ENCODE measurements around the gene FOXA1. TPM values are rescaled to one million over a fixed set of nuclear protein-coding genes. Genes with fewer than 3 reads are reported as not detected.

FOXA1 gene
- total RNA-seq, 1 experiment from 2014 or later: 6.5 TPM

DNA sequence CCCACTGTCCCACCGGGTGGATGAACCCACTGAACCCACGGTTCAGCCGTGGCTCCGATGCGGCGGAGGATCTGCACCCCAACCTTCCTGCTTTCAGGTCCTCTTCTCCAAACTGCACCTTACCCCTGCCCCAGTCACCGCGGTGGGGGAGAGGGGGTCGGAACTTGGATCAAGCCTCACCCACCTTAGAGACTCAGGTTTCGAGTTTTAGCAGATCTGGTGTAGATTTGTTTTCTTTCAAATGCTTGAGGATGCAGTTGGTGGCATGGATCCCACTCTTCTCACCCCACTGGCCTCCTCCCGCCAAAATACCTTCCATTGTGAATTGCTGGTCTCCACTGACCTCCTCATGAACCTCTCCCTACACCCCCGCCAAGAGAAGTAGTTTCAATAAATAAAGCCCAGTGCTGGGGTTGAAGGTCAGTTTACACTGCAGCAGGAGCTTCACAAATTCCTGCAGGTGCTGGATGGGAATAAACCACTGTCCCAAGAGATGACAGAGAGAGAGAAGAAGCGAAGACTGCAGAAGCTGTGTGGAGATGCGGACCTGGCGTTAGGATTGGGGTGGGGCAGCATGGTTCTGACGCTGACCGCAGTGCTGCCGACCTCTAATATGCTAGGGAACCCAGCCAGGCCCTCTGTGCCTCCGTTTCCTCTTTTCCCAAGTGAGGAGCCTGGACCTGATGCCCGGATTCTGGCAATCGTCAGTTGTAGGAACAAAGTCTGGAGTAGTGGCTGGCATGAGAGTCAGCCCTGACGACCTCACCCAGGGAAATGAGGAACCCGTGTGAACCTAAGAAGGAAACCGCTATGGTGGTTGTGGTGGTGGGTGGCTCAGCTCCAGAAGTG is 7.8 kb upstream of the FOXA1 start:
- peak; percentile 61 for DNase-seq (ENCODE audit: low read depth)

DNA sequence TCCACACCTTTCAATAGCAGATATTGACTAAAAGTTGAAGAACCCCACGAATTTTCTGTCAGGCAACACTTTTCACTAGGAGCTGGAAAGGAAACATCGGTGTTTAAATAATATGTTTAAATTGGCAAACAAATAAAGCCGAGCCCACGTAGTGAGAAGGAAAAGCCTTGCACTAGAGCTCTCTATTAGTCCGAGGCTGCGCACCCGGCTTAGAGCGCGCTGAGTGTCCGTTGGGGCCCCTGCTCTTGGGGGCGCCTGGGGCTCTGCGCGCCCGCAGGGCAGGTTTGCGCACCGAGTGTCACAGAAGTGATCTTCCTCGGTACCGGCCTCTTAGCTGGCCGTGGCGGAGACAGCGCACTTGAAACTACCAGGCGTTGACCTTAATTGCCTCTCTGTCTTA is 6.8 kb upstream of the FOXA1 start:
- DNase-seq (ENCODE audit: low read depth): peak; percentile 16

DNA sequence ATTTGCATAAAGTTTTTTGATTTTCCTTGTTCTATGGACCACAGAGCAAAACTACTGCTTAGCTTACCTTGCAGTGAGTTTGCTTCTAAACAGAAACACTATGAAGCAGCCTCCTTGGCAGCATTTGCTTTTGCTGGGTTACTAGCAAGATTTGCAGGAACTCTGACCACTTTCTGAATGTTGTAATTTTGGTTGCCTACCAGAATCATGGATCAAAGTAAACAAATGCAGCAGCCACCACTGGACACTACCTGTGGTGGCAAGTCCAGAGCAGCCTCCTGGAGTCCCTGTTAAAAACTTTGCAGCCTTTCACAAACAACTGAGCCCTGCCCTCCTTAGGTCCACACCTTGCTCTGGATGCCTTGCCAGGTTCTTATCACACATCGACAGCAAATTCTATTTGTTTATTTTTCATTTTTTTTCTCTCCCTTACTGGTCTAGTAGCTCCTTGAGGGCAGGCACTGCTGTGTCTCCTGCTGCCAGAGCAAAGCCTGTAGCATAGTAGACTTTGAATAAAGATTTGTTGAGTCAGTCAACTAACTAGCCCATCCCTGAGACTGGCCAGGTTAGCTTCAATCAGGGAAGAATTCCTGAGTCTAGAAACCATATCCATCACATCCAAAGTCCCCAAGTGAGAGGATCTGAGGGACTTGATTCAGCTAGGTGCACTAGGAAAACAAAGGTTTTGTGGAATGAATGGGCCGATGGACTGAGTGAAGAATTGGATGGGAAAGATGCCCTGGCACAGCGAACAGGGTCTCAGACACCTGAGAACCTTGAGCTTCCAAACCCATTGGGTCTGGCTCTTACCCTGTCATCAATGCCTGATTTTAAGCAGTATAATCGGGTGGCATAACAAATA is 6.1 kb upstream of the FOXA1 start:
- DNase-seq (ENCODE audit: low read depth): peak; percentile 2

DNA sequence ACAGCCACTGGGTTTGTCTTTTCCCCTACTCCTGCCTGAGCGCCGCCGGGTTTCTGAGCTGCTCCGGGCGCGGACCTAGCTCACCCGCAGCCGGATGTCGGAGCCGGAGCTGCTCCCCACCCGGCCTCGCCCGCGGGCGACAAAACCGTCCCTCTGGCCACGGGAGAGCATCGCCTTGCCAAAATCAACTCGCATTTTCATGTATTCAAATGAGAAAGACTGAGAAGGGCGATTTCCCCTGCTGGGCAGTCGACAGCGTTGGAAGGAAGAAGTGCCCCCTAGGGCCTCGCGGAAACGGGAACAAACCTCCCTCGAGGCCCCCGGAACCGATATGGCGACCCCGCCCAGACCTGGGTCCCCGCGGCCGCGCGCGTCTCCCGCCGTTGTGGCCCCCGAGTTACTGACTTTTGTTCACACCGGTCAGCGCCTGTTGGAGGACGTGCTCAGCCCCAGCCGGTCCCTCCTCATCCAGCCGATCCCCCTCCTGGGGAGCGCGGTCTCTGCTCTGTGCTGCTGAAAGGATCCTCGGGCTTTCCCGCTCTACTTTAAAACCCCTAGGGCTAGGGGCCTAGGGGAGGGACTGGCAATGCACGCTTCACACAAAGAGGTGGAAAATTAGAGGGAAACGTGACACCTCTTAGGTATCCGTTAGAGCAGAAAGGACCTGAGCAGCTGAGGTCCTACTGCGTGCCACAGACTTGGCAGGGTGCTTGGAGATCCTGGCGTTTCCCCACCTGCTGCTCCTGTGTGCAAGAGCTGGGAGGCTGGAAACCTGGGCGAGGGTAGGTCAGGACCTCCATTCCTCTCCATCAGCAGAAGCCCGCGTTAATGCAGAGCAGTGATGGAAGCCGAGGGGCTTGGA is 4.7 kb upstream of the FOXA1 start:
- peak; percentile 74 for DNase-seq (ENCODE audit: low read depth)

DNA sequence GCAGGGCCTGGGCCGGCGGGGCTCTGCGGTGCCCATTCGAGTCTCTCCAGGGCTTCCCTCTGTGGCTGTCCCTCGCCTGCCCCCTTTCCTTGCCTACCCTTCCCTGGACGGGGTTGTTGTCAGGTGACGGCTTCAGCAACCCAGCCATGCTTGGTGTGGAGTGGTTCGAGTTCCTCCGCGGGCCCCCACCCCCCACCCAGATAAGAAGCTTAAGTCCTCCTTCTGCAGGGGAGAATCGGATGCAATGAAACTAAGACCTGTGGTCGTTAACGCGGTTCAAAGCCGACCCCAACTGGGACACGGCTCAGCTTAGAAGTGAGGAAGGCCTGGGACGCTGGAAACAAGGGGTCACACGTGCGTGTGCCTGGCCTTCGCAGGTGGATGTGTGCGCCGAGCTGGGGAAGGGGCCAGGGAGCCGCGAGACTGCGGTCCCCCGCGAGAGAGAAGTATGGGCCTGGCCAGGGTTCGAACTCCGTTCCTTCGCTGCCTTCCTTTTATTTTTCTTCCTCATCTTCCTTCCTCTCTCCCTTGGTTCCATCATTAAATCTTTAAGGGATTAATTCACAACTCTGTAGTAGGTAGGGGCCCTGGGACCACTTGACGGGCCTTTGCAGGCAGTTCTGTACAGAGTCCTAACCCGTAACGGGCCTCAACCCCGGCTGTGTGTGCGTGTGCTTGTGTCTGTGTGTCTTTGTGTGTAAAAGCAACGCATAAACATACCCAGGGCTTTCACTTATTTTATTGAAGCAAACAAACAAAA is 3.9 kb upstream of the FOXA1 start:
- DNase-seq (ENCODE audit: low read depth): peak; percentile 40

DNA sequence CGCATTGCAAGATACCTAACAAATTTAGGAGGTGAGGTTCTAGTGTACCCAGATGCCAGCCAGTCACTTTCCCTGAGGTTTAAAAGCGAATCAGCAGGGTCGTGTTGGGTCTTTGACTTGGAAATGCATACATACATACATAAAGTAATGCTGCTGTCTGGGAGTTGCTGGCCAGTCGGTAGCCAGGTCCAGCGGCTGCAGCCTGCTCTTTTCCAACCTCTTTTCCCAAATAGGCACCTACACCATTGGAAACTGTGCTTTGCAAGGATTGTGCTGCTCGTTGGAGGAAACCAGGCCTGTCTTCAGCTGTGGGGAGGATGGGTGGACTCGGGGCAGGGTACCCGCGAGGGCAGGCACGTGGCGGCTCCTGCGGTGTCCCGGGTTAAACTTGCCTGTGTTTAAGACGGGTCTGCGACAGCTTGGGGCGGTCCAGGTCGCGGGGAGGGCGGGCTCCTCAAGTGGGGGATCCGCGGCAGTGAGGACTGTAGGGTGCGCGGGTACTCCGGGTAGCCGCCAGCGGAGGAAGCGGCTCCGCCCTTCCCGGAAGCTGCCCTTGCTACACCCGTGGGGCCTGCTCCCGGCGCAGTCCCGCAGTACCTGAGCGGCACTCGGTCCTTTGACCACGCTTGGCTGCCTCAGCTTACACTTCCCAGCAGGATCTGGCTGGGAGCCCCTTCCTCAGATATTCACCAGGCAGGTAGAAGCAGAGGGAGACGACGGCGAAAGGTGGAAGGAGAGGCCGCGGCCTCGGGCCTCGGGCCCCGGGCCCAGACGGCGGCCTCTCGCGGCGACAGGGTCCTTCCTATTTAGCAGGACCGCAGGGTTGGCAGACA is 3.1 kb upstream of the FOXA1 start:
- DNase-seq (ENCODE audit: low read depth): peak; percentile 68

DNA sequence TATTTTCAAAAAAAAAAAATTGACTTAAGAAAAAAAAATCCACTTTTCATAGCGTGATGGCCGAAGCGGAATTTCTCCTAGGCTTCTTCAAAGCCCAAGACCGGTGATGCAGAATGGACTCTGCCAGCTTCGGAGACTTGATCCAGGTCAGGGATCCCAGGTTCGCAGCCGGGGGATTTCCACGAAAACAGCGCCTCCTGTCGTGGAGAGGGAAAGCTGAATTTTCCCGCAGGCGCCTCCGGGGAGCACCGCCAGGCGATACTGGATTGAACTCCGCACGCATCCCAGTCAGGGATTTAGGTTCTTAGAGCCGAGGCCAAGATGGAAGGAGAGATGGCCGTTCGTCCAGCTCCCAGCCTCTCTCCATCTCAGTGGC is 2.5 kb upstream of the FOXA1 start:
- peak; percentile 77 for DNase-seq (ENCODE audit: low read depth)

DNA sequence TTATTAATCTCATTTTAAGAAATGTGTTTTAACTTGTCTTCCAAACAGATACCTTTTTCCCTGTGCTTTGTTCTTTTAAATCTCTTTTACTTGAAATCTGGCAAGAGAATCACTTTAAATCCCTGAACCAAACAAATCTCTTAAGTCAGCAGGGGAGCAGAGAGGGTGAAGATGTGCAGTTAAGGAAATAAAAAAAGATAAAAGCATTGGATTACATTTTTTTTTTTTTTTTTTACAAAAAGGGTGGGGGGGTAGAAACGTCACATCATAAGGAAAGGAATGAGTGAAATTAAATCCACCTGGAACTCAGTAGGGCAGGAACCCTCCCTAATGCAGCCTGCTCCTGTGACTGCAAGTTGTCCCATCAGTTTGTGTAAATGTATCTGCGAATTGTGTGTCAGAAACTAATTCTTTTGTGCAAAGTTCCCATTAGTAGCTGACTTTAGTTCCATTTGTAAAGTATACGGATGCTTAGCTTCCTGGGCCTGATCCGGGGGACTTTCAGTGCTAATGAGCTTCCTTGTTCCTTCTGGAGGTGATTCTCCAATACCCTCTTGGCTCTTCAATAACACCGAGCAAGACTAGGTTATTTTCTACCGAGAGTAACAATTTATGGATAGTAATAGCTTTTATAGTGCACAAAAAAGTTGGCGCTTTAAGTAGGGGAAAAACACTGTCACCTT is 1.9 kb upstream of the FOXA1 start:
- peak; percentile 13 for DNase-seq (ENCODE audit: low read depth)

DNA sequence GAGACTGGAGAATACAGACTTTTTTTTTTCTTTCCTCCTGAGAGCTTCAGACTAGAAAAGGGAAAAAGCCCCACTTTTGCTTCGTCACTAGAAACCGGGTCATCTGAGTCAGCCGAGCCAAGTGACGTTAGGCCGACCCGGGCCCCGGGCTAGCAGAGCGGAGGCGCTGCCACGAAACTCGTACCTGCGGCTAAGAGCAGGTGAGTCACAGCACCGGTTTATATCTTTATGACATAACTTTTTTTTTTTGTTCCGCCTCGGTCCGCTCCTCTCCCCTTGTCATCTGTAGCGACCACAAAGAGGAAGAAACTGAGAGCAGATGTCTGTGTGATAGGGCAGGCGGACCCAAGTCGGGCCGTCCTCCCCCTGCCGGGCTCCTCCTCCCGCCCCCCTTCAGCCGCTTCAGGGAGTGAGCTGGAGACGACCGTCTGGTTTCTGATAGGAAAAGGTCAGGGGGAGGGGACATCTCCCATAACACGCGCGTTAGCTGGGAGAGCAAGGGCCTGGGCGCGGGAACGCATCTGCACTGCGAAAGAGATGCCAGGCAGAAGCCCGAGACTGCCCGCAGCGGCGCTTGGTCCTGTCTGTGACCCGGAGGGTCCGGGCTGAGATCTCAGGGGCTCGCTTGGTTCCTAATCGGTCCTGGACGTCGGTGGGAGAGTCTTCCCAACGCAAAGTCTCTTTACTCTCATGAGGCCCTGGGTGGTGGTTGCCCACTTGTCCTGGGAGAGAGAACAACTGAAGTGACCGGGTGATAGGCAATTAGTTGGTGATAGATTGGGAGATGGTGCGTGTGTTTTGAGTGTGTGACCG is 966 bp upstream of the FOXA1 start:
- peak; percentile 90 for DNase-seq (ENCODE audit: low read depth)

DNA sequence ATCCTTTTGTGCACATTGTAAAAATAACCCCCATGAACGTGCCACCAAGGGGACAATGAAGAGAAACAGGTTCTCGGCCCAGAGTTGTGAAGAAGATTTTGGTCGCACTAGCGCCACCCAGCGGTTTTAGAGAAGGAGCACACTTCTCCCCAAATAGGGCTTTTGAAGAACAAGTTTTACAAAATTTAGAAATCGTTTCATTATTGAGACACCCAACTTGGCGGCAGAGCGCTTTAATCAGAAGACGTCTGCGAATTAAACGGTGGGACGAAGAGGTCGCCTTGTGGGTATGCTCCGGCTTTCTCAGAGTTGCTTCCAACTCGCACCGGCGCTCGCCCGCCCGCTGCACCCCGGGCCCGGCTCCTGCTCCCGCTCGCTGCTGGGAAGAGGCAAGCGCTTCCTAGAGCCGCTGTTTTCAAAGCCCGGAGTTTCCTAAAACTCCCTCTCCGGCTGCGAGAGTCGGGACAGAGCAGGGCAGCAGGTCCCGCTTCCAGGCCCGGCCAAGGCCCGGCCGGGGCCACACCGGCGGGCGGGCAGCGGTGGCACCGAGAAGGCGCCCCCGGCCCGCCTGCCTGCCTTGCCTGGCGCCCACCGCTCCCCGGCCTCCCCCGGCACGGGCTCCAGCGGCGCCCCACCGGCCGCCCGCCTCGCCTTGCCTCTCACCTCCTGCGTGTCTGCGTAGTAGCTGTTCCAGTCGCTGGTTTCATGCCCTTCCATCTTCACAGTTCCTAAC is 645 bp downstream of the FOXA1 start:
- peak; percentile 93 for DNase-seq (ENCODE audit: low read depth)

DNA sequence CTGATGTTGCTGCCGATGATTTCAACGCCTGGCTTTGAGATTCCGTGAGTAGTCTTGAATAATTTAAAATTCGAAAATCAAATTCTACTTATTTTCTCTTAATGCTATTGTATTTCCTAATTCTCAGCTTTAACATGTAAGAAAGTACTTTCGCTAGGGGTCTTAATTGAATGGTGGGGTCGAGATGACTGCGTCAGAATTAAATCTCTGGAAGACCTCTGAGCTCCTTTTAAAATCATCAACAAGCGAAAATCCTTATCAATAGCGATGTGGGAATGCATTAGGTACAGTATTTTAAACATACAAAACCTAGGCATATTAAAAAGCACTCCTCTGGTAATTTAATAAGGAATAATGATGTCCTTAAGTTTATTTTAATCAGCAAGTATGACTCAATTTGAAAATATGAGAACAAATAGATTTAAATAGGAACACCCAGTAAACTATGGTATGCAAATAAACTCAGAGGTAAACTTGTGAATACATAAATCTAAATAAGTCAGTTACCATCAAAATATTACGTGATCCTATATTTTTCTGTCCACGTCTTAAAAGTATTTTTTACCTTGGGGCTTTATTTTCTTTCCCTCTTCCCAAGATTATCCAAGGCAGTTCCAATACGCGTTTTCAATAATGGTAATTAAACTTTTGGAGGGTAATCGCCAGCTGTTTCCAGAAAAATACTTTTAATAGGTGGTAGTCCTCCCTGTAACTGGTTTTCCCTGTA is 1.4 kb downstream of the FOXA1 start:
- no peak for DNase-seq (ENCODE audit: low read depth)

DNA sequence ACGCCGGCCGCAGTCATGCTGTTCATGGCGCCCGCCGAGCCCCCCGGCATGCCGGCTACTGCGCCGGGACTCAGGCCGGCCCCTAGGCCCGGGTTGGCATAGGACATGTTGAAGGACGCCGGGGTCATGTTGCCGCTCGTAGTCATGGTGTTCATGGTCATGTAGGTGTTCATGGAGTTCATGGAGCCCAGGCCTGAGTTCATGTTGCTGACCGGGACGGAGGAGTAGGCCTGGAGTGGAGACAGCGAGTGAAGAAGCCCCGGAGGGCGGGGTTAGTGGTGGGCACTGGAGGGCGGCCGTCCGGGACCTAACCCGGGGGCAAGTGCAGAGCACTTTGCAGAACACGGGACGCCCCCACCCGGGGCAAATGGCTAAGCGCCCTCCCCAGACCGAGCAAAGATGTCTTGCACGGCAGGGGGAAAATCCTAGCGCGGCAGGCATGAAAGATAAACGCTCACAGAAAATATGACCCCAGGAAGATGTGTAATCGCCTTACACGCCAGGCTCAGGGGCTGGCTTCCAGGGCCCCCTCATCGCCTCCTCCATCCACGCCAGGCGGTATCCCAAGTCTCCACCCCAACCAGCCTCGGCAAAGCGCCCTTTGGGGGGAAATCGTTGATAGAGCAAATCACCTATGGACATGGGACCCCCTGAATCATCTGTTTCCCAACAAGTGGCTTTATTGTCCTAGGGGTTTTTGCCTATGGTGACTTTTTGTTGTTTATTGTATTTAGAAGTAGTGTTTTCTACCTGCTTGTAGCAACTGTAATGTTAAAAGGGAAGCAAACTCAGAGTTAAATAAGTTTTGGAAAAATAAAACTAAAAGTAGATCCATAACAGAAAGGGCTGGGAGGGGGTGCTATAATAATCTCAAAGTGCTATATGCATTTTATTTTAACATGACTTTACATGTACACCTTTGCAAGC is 2.3 kb downstream of the FOXA1 start:
- peak; percentile 71 for DNase-seq (ENCODE audit: low read depth)

DNA sequence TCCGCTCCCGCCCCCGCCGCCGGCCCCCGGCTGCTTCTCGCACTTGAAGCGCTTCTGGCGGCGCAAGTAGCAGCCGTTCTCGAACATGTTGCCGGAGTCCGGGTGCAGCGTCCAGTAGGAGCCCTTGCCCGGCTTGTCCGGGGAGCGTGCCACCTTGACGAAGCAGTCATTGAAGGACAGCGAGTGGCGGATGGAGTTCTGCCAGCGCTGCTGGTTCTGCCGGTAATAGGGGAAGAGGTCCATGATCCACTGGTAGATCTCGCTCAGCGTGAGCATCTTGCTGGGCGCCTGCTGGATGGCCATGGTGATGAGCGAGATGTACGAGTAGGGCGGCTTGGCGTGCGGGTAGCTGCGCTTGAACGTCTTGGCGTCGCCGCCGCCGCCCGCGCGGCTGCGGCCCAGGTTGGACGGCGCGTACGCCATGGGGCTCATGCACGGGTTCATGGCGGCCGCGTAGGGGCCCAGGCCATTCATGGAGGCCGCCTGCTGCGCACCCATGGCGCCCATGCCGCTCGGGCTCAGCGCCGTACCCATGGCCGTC is 3.0 kb downstream of the FOXA1 start:
- DNase-seq (ENCODE audit: low read depth): peak; percentile 73

DNA sequence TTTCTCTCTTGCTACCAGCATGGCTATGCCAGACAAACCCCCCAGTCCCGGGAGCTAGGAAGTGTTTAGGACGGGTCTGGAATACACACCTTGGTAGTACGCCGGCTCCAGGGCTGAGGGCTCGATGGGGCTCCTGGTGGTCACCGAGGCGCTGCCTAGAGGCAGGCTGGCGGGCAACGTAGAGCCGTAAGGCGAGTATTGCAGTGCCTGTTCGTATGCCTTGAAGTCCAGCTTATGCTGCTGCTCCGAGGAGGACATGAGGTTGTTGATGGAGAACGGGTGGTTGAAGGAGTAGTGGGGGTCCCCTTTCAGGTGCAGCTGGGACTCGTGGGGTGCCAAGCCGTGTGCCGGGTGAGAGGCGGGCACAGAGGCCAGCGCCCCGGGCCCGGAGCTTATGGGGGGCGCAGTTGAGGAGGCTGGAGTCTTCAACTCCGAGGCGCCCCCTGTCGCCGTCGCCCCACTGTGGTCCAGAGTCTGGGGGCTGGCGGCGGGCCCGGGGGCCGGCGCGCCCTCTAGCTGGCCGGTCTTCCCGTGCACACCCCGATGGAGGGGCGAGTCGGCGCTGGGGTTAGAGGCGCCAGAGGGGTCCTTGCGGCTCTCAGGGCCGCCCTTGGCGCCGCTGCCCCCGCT is 3.6 kb downstream of the FOXA1 start:
- DNase-seq (ENCODE audit: low read depth): peak; percentile 83

DNA sequence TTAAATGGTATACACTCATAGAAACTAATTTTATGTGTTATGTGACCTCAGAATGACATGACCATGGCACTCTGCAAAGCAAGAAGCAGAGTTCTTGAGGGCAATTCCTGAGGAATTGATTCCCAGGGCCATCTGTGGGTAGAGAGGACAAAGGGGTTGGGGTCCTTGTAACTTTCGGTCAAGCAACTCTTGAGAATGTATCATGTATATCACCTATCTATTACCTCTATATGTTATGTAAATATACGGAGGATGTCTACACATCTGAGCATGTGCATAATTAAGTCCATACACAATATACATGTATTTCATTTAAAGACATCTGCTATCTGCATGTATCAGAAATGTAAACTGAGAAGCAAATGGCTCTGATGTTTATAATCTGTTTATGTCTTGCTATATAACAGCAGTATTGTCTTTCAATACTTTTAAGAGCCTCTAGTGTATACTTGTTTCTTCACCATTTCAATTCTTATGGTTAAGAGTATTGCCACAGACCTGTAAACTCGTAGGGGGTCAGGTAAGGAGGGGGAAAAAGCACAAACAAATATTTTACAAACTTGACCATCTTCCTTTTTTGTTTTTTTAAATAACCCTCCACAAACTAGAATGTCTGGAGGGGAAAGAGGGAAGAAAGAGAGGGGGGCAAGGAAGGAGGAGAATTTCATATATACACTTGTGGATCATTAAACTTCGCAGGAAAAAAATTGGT is 4.5 kb downstream of the FOXA1 start:
- DNase-seq (ENCODE audit: low read depth): no peak

Measured in Daoy (cell line).